GM06990 (cell line): ENCODE measurements around the gene LHX5.
"Not testable (repeated sequence)": the region's sequence is repeated elsewhere in the genome, so short reads cannot be mapped to it uniquely, and the experiment has no call there.

Experiments
- DNase-seq: peaks from one replicate; pipeline ENCODE4 v3.0.0-alpha.2; 2011; ENCODE audit not compliant: insufficient read length; ENCODE audit errors: extremely low read depth
- H3K27me3 ChIP-seq: replicated peaks from 2 replicates; pipeline ENCODE4 v1.6.0; 2011; ENCODE audit warnings: low read length; ENCODE audit not compliant: control insufficient read depth, insufficient read depth
- H3K36me3 ChIP-seq: 2 replicates; pipeline ENCODE4 v1.5.1; 2011; ENCODE audit warnings: low read length; ENCODE audit not compliant: control insufficient read depth, insufficient read depth
- H3K4me3 ChIP-seq: replicated peaks from 2 replicates; pipeline ENCODE4 v1.5.1; 2011; ENCODE audit warnings: low read depth, mild to moderate bottlenecking, control low read depth, low read length
- TF ChIP-seq, protein P1 (sequence below): IDR thresholded peaks from 2 replicates; pipeline ENCODE4 v1.5.1; 2011; ENCODE audit warnings: low read length, control low read depth, mild to moderate bottlenecking, inconsistent platforms; ENCODE audit not compliant: insufficient read depth, poor library complexity, severe bottlenecking

Gene LHX5

DNA sequence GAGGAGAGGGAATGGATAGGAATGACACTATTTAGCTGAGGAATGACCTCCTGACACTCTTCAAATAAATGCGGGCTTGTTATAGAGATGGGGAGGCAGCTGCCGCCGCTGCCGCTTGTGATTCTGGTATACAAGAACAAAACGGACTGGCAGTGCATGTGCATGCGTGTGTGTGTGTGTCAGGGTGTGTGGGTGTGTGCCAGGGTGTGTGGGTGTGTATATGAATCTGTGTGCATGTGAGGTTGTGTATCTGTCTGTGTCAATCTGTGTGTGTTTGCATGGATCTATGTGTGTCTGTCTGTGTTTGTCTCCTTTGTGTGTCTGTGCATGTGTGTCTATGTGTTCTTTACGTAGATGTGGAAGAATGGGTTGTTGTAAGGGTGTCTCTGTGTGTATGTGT is 26.0 kb upstream of the LHX5 start:
- no peaks in the 10 kb centered on the region for H3K36me3 ChIP-seq
- TF ChIP-seq, protein P1, sequence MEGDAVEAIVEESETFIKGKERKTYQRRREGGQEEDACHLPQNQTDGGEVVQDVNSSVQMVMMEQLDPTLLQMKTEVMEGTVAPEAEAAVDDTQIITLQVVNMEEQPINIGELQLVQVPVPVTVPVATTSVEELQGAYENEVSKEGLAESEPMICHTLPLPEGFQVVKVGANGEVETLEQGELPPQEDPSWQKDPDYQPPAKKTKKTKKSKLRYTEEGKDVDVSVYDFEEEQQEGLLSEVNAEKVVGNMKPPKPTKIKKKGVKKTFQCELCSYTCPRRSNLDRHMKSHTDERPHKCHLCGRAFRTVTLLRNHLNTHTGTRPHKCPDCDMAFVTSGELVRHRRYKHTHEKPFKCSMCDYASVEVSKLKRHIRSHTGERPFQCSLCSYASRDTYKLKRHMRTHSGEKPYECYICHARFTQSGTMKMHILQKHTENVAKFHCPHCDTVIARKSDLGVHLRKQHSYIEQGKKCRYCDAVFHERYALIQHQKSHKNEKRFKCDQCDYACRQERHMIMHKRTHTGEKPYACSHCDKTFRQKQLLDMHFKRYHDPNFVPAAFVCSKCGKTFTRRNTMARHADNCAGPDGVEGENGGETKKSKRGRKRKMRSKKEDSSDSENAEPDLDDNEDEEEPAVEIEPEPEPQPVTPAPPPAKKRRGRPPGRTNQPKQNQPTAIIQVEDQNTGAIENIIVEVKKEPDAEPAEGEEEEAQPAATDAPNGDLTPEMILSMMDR: no peak
- H3K27me3 ChIP-seq: no peaks in the 10 kb centered on the region; the same call in 1 of the 2 replicates
- H3K4me3 ChIP-seq: no peak overlapping the region
- no peak for DNase-seq

DNA sequence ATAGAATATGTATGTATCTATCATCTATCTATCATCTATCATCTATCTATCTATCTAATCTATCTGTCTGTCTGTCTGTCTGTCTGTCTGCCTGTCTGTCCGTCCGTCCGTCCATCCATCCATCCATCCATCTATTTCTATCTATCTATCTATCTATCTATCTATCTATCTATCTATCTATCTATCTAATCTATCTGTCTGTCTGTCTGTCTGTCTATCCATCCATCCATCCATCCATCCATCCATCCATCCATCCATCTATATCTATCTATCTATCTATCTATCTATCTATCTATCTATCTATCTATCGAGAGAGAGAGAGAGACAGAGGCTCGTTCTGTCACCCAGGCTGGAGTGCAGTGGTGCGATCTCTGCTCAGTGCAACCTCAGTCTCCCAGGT is 24.3 kb upstream of the LHX5 start:
- not testable (repeated sequence) for DNase-seq, H3K36me3 ChIP-seq, H3K4me3 ChIP-seq, H3K27me3 ChIP-seq

DNA sequence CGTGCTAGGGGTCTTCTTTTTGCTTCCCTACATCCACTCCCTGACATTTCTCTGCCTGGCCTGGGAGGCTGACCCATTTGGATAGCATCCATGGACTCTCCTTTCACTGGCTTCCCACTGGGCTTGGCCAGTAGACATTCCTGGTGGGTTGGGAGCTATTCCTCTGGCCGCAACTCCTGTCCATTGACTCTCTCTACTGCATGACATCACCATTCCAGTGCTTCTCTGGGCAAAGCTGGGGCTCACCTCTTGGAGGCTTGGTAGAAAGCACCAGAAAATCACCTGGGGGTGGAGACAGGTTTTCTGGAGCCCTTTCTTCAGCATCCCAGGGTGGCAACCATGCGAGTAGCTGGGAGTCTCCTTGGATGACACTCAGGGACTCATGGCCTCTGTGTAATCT is 16.7 kb upstream of the LHX5 start:
- Histone ChIP-seq H3K4me3 (no peak overlapping the region), H3K27me3 (no peaks in the 10 kb centered on the region; the same call in 1 of the 2 replicates), H3K36me3 (no peaks in the 10 kb centered on the region)
- TF ChIP-seq, protein P1: no peak
- DNase-seq: no peak

GRCh38 chr12:113486722-113487121 is 15.1 kb upstream of the LHX5 start:
- TF ChIP-seq, protein P1: no peak

DNA sequence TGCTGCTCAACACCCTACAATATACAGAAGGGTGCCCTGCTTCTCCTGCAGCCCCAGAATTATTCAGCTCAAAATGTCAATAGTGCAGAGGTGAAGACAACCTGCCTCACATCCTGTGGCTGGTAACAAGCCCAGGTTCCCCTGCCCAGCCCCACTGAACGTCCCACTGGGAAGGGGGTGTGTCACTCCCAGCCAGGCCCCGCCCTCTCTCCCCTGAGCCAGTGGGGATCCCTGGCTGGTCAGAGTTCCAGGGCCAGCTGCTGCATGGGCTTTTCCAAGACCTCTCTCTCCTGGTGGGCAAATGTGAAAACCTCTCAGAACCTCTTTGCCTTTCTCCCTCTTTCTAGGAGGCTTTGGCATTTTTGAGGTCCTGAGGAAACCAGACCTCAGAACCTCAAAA is 13.7 kb upstream of the LHX5 start:
- TF ChIP-seq, protein P1: no peak
- Histone ChIP-seq H3K27me3 (no peaks in the 10 kb centered on the region; the same call in 1 of the 2 replicates), H3K36me3 (no peaks in the 10 kb centered on the region), H3K4me3 (no peak overlapping the region)
- no peak for DNase-seq

More at GRCh38 chr12:113486722-113487121, 15.1 kb upstream of the LHX5 start:
- H3K4me3 ChIP-seq: no peak overlapping the region
- no peak for DNase-seq
- H3K36me3 ChIP-seq: no peaks in the 10 kb centered on the region
- no peaks in the 10 kb centered on the region; the same call in 1 of the 2 replicates for H3K27me3 ChIP-seq

DNA sequence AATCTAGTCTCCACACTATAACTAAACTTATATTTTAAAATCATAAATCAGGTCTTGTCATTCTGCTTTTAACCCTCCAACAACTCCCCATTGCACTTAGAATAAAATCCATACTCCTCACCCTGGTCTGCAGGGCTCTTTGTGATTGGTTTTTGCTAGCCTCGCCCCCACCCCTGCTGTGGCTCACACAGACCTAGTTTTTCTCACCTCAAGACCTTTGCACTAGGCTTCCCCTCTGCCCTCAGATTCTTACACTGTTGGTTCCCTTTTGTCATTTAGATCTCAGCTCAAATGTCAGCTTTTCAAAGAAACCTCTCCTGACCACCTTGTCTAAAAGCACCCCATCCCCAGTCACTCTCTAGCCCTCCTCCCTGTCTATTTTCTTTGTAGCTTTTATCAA is 10.7 kb upstream of the LHX5 start:
- no peaks in the 10 kb centered on the region for H3K36me3 ChIP-seq
- H3K4me3 ChIP-seq: no peak overlapping the region
- TF ChIP-seq, protein P1: no peak
- H3K27me3 ChIP-seq: no peaks in the 10 kb centered on the region; the same call in 1 of the 2 replicates
- DNase-seq: no peak
